ENCODE data around the gene CROCC.
A peak's percentile ranks its signal among the peaks of the same experiment; 100 is the strongest.

The CROCC gene

GRCh38 chr1:17009706-17010105 is 88.0 kb downstream of the CROCC start:
- DNase-seq (ENCODE audit: low read depth in 2 of 2, low spot score in 1 of 2) = no peak

- no peak for DNase-seq (ENCODE audit: low read depth in 2 of 2, low spot score in 1 of 2)
Measured at GRCh38 chr1:17011092-17011438, 89.3 kb downstream of the CROCC start.

GRCh38 chr1:17011439-17012307 is 89.9 kb downstream of the CROCC start, which contains the start of gene ATP13A2:
Gene ATP13A2 (minus strand): TSS chr1:17011928. CDS start chr1:17011738, 190 bp downstream.
- peak; percentile 54 to 69 for DNase-seq (ENCODE audit: low read depth in 2 of 2, low spot score in 1 of 2)

GRCh38 chr1:17012775-17013490 is 91.2 kb downstream of the CROCC start:
- DNase-seq (ENCODE audit: low read depth in 2 of 2, low spot score in 1 of 2) = no peak

GRCh38 chr1:17013491-17014320 is 92.0 kb downstream of the CROCC start:
- DNase-seq (ENCODE audit: low read depth in 2 of 2, low spot score in 1 of 2) = no peak

- no peak for DNase-seq (ENCODE audit: low read depth in 2 of 2, low spot score in 1 of 2)
Measured at GRCh38 chr1:17014671-17015567, 93.2 kb downstream of the CROCC start.

- no peak for DNase-seq (ENCODE audit: low read depth in 2 of 2, low spot score in 1 of 2)
Measured at GRCh38 chr1:17016317-17016661, 94.6 kb downstream of the CROCC start.

- no peak for DNase-seq (ENCODE audit: low read depth in 2 of 2, low spot score in 1 of 2)
Measured at GRCh38 chr1:17017435-17017834, 95.7 kb downstream of the CROCC start.

GRCh38 chr1:17018849-17019248 is 97.1 kb downstream of the CROCC start:
- DNase-seq (ENCODE audit: low read depth in 2 of 2, low spot score in 1 of 2) = no peak

- DNase-seq (ENCODE audit: low read depth in 2 of 2, low spot score in 1 of 2) = no peak
Measured at GRCh38 chr1:17020502-17020901, 98.8 kb downstream of the CROCC start.

GRCh38 chr1:17021896-17022295 is 100.2 kb downstream of the CROCC start:
- DNase-seq (ENCODE audit: low read depth in 2 of 2, low spot score in 1 of 2) = no peak

Data from stimulated activated CD8-positive, alpha-beta memory T cell treated with anti-CD3 and anti-CD28 coated beads, Interleukin-4, amount 100 ng/mL, for 4 hours (primary cell).